CD4-positive, alpha-beta T cell (primary cell): ENCODE data around the gene PHF3. TPM values are rescaled to one million over a fixed set of nuclear protein-coding genes. Genes with fewer than 3 reads are reported as not detected.
A peak's percentile ranks its signal among the peaks of the same experiment; 100 is the strongest.

Source experiments
- ATAC-seq: fragments of 200-7000 bp; cut with Tn5 transposase; one replicate; pipeline ENCODE4 v1.10.0; 2022; ENCODE audit warnings: mild to moderate bottlenecking; ENCODE audit not compliant: poor library complexity
- CTCF ChIA-PET: fragments of 350-600 bp; sonication (Branson Sonifier 250); formaldehyde crosslinking; loops from one replicate; lab custom pipeline; 2021; ENCODE audit warnings: antibody characterized with exemption, inconsistent platforms; lab: Charles Lee
- POLR2A ChIA-PET: fragments of 350-600 bp; sonication (Branson Sonifier 250); formaldehyde crosslinking; loops from one replicate; lab custom pipeline; 2021; ENCODE audit warnings: antibody characterized with exemption, inconsistent platforms; lab: Charles Lee
- DNase-seq, 14 experiments: peaks; one replicate each; pipeline ENCODE4 v3.0.0-alpha.2; 2013 to 2020; ENCODE audit warnings: mixed read lengths in 2 of 14
- H3K27ac ChIP-seq, 2 donors: one replicate each; pipeline versions ENCODE4 v1.5.1 to v1.7.0; 2013; ENCODE audit warnings: low read length in 2 of 2, low read depth in 1 of 2, mild to moderate bottlenecking in 1 of 2
- H3K27me3 ChIP-seq, 2 experiments: 1 replicate in 1 of 2; 2 replicates in 1 of 2; pipeline versions ENCODE4 v1.6.1 to v1.7.0; 2013; ENCODE audit warnings: low read length in 2 of 2, control low read depth in 1 of 2, mild to moderate bottlenecking in 1 of 2, moderate library complexity in 1 of 2; ENCODE audit not compliant: insufficient read depth in 2 of 2, control insufficient read depth in 1 of 2
- H3K36me3 ChIP-seq: one replicate; pipeline ENCODE4 v1.6.1; 2013; ENCODE audit warnings: low read length, control low read depth; ENCODE audit not compliant: insufficient read depth
- H3K4me1 ChIP-seq: one replicate; pipeline ENCODE4 v1.6.1; 2013; ENCODE audit warnings: low read length, control low read depth; ENCODE audit not compliant: insufficient read depth
- H3K4me3 ChIP-seq: one replicate; pipeline ENCODE4 v1.5.1; 2013; ENCODE audit warnings: mild to moderate bottlenecking, low read length, moderate library complexity
- H3K9me3 ChIP-seq, 2 experiments: 1 replicate in 1 of 2; 2 replicates in 1 of 2; pipeline versions ENCODE4 v1.6.1 to v1.7.0; 2013; ENCODE audit warnings: low read length in 2 of 2, mild to moderate bottlenecking in 2 of 2, control low read depth in 1 of 2, moderate library complexity in 1 of 2; ENCODE audit not compliant: control insufficient read depth in 1 of 2, insufficient read depth in 1 of 2
- H3K27ac Mint-ChIP-seq: one replicate; pipeline ENCODE4 v1.8.0; 2020; ENCODE audit warnings: mixed read lengths
- H3K27me3 Mint-ChIP-seq: one replicate; pipeline ENCODE4 v1.8.0; 2021; ENCODE audit warnings: mixed read lengths
- H3K36me3 Mint-ChIP-seq: one replicate; pipeline ENCODE4 v1.8.0; 2021; ENCODE audit warnings: low read depth, mixed read lengths
- H3K4me1 Mint-ChIP-seq: one replicate; pipeline ENCODE4 v1.8.0; 2021; ENCODE audit warnings: low read depth, mixed read lengths
- H3K4me3 Mint-ChIP-seq: one replicate; pipeline ENCODE4 v1.8.0; 2020; ENCODE audit warnings: mild to moderate bottlenecking, mixed read lengths
- H3K9me3 Mint-ChIP-seq: one replicate; pipeline ENCODE4 v1.8.0; 2020; ENCODE audit warnings: mixed read lengths
- intact Hi-C, 2 experiments: fragments of 100-400 bp; cut with DNase I in 1 of 2; cut with micrococcal nuclease in 1 of 2; formaldehyde crosslinking; loops; one replicate each; pipeline versions ENCODE4 v1.15.1 to v1.9.0; 2023 to 2025; cut with DNase I, micrococcal nuclease
- total RNA-seq, 174 experiments: library from RNA in 2 of 174; stranded (reverse) in 2 of 174; gene quantifications; one replicate each; pipeline ENCODE4 v1.2.3 and lab custom pipeline; 2021 to 2026
- TF ChIP-seq, protein P1 (sequence below): fragments of 200-600 bp; IDR thresholded peaks from one replicate; pipeline ENCODE4 v1.8.0; 2022; ENCODE audit warnings: antibody characterized with exemption, mild to moderate bottlenecking

PHF3 gene
- total RNA-seq, 2 experiments from 2014 or later, result 125 to 136 TPM

DNA sequence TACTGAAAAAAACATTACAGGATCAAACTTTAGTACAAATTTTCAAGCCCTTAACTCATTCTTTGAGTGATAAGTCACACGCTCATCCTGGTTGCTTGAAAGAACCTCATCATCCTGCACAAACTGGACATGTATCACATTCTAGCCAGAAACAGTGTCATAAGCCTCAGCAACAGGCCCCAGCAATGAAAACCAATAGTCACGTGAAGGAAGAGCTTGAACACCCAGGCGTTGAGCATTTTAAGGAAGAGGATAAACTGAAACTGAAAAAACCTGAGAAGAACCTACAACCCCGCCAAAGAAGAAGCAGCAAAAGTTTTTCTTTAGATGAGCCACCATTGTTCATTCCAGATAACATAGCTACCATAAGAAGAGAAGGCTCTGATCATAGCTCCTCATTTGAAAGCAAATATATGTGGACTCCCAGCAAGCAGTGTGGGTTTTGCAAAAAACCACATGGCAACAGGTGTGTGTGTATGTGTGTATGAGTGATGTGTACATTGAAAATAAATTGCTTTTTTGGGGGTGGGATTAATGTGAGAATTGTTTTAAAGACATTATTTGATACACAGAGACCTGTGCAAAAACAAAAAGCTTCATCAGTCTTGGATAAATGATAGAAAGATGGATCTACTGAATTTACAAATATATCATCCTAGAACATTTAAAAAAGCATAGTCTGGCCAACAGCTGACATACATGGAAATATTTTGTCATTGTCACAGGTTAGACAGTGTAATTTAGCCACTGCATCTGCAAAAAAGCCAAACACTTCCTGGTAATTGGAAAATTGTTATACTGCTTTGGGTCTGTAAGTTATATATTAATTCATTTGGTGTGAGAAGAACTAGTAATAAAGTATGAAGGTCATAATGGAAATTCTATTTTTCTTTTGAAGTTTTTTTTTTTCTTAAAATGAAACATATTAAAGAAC is 50.1 kb downstream of the PHF3 start:
- H3K4me3 ChIP-seq, result no peak overlapping the region
- Mint-ChIP-seq H3K4me3 (no peak overlapping the region), H3K9me3 (no peaks in the 10 kb centered on the region), H3K27ac (no peak overlapping the region), H3K4me1 (peaks cover 56% of the 10 kb centered on the region), H3K36me3 (peaks cover 80% of the 10 kb centered on the region), H3K27me3 (no peaks in the 10 kb centered on the region)
- H3K27ac ChIP-seq, result no peak overlapping the region
- H3K27me3 ChIP-seq, result no peaks in the 10 kb centered on the region
- intact Hi-C loops, result loop anchor here in 1 of 2 experiments (5.0 kb wide), 1 partner anchor 88 kb away; no protein-coding TSS in a partner anchor
- CTCF ChIA-PET, result interaction anchor here (1.6 to 2.2 kb wide), 2 partner anchors 8 to 87 kb away, joined by 4 to 6 read pairs; no protein-coding TSS in a partner anchor
- TF ChIP-seq, protein P1, sequence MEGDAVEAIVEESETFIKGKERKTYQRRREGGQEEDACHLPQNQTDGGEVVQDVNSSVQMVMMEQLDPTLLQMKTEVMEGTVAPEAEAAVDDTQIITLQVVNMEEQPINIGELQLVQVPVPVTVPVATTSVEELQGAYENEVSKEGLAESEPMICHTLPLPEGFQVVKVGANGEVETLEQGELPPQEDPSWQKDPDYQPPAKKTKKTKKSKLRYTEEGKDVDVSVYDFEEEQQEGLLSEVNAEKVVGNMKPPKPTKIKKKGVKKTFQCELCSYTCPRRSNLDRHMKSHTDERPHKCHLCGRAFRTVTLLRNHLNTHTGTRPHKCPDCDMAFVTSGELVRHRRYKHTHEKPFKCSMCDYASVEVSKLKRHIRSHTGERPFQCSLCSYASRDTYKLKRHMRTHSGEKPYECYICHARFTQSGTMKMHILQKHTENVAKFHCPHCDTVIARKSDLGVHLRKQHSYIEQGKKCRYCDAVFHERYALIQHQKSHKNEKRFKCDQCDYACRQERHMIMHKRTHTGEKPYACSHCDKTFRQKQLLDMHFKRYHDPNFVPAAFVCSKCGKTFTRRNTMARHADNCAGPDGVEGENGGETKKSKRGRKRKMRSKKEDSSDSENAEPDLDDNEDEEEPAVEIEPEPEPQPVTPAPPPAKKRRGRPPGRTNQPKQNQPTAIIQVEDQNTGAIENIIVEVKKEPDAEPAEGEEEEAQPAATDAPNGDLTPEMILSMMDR, result no peak
- peaks cover 34% of the 10 kb centered on the region for H3K36me3 ChIP-seq
- no peaks in the 10 kb centered on the region for H3K4me1 ChIP-seq
- no peaks in the 10 kb centered on the region for H3K9me3 ChIP-seq
- DNase-seq (peak in 2 of 14 experiments; percentile 20 to 34), ATAC-seq (no peak)
- POLR2A ChIA-PET, result interaction anchor here (1.0 to 1.3 kb wide), 2 partner anchors 50 to 63 kb away, joined by 3 read pairs; partner anchors contain the start of gene PHF3

DNA sequence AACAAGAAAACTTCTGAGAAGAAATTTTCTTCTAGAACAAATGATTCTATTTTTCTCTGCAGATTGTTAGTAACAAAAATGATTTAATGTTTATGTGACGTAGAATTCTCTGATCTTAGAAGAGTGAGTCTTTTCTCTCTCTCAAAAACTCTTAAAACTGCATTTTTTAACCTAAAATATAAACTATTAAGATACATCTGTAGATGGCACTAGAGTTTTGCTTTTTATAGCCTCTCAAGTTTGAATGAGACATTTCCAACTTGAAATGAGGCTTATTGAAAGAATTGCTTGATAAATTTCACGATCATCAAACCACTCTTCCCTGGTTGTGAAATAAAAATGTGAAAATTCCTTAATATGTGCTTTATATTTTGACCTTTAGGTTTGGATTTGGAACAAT is 53.8 kb downstream of the PHF3 start:
- Histone ChIP-seq H3K4me3 (no peak overlapping the region), H3K27ac (no peak overlapping the region), H3K9me3 (no peaks in the 10 kb centered on the region), H3K36me3 (peaks cover 19% of the 10 kb centered on the region), H3K4me1 (no peaks in the 10 kb centered on the region), H3K27me3 (no peaks in the 10 kb centered on the region)
- TF ChIP-seq, protein P1, result no peak
- CTCF ChIA-PET, result interaction anchor here (1.3 to 2.1 kb wide), 3 partner anchors 11 to 91 kb away, joined by 4 to 6 read pairs (median 5); partner anchors contain the start of gene PHF3
- Mint-ChIP-seq H3K27me3 (no peaks in the 10 kb centered on the region), H3K4me1 (peaks cover 40% of the 10 kb centered on the region), H3K9me3 (no peaks in the 10 kb centered on the region), H3K36me3 (peaks cover 72% of the 10 kb centered on the region), H3K27ac (no peak overlapping the region), H3K4me3 (no peak overlapping the region)
- intact Hi-C loops, result loop anchor here in 1 of 2 experiments (5.0 kb wide), 1 partner anchor 92 kb away; no protein-coding TSS in a partner anchor
- no peak for DNase-seq
- ATAC-seq, result no peak
- POLR2A ChIA-PET, result interaction anchor here (2.2 kb wide), 1 partner anchor 54 kb away, joined by 12 read pairs; the partner anchor contains the start of gene PHF3

DNA sequence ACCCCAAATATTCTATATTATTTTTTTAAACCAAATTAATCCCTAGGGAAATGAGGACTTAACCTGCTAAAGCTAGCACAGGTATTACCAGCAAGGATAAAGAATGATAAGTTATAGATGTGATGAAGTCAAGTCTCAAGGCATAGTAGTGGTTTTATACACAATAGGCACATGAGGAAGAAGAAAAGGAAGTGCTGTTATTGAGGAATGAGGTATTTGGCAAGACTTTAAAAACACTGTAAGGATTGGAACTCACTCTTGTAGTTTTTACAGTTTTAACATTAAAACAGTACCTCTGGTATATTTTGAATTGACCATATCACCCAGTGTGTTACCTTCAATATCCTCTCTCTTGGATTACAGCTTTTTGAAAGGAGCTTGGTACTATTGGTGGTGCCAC is 54.6 kb downstream of the PHF3 start:
- TF ChIP-seq, protein P1, result no peak

More for the DNA sequence above, 54.6 kb downstream of the PHF3 start:
- Mint-ChIP-seq H3K4me1 (peaks cover 33% of the 10 kb centered on the region), H3K27ac (no peak overlapping the region), H3K4me3 (no peak overlapping the region), H3K27me3 (no peaks in the 10 kb centered on the region), H3K9me3 (no peaks in the 10 kb centered on the region), H3K36me3 (peaks cover 72% of the 10 kb centered on the region)
- intact Hi-C loops, result loop anchor here in 1 of 2 experiments (5.0 kb wide), 1 partner anchor 53 kb away; the partner anchor contains the start of gene PHF3
- H3K4me1 ChIP-seq, result no peaks in the 10 kb centered on the region
- ChIA-PET CTCF (interaction anchor here (1.3 to 2.1 kb wide), 3 partner anchors 10 to 92 kb away, joined by 4 to 6 read pairs (median 5); partner anchors contain the start of gene PHF3), POLR2A (interaction anchor here (0.9 to 2.2 kb wide), 2 partner anchors 9 to 55 kb away, joined by 3 to 12 read pairs; partner anchors contain the start of gene PHF3)
- H3K27me3 ChIP-seq, result no peaks in the 10 kb centered on the region
- H3K9me3 ChIP-seq, result no peaks in the 10 kb centered on the region
- no peak overlapping the region for H3K27ac ChIP-seq
- DNase-seq (no peak), ATAC-seq (no peak)
- H3K36me3 ChIP-seq, result peaks cover 18% of the 10 kb centered on the region
- no peak overlapping the region for H3K4me3 ChIP-seq
